ENCODE results near the gene TCL1A. TPM values are rescaled to one million over a fixed set of nuclear protein-coding genes. Genes with fewer than 3 reads are reported as not detected.

TCL1A gene
- total RNA-seq, 1 experiment from 2014 or later: not detected

DNA sequence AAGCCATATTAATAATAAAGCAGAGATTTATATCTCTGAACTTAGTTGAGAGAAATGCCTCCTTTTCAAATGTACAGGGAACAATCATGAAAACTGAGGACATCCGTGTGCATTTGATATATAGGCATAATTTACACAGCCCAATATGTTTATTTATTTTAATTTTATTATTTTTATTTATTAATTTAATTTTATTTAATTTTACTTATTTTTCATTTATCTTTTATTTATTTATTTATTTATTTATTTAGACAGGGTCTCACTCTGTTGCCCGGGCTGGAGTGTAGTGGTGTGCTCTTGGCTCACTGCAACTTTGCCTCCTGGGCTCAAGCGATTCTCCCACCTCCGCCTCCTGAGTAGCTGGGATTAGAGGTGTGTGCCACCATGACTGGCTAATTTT is 8.4 kb downstream of the TCL1A start:
- no peak for DNase-seq (ENCODE audit: low read depth)

DNA sequence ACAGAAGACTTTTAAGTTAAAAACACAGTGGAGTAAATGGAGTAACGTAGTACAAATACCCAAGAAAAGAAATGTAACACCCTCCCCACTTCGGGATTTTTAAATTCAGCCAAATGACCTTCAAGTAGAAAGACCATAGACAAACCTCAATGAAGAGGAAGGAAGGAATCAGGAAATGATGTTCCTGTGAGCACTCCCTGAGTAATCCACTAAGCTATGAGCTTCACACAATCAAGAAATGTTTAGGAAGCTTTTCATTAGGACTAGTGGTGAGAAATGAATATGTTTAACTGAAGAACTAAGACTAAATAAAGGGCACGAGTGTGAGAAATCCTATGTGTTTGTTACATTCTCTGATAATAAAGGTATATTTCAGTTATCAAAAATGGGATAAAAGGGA is 10.1 kb downstream of the TCL1A start:
- DNase-seq (ENCODE audit: low read depth): no peak

DNA sequence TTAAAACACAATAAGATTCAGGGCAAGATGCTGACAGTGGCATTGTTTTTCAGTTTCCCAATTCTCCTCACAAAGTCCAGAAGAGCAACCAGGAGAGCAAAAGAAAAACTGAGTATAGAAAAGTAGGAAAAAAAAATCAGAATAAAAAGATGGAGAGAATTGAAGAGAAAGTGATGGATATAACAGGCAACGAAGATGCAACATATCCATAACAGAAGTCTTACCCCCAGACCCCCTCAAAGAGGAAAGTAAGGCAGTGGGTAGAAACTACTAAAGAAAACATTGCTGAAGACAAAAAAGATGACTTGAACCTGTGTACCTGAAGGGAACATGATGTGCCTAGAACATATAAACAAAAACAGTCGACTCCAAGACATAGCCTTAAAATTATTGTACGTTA is 10.6 kb downstream of the TCL1A start:
- DNase-seq (ENCODE audit: low read depth): no peak

DNA sequence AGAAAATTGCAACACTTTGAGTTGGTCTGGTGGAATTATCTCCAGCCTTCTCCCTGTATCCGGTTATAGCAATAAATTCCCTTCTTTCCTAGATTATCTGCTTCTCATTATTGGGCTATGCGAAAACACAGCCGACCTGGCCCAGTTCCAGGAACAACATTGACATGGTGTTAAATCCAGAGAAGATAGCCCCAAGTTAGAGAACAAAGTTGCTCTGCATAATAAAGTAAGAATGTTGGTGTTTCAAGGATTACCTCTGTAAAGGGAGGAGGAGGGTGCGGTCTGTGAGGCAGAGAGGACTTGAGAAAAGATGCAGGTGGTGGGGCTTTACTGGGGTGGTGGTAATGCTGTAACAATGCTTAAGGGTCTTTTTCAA is 12.1 kb downstream of the TCL1A start:
- DNase-seq (ENCODE audit: low read depth): no peak

DNA sequence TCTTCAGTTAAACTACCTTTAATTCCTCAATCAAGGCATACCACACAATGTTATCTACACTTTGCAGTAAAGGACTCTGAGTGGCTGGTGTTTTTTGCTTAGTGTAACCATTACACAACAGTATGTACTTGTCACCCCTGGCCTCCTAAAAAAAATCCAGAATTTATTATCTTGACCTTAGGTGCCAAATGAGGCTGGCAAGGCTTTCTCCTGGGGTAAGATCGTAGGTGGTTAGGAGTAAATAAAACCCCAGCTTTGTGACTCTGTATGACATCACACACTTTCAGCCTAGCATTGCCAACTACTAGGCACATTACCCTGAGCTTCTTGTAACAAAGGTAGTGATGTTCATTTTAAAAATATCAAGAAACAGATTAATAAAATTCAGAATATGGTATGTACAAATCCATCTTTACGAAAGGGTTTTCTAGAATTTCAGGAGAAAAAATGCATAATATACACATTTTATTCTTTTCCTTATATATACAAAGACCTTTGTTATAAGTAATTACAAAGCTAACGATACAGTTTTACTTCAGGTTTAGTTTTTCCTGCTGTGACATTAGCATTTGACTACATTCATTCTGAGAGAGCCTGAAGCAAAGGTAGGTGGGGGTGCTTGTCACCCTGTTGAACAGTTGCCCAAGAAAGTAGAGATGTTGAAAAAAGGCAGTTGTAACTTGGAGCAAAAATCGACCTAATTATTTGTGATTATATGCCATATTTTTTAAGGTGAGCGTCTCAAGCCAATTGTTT is 13.5 kb downstream of the TCL1A start:
- no peak for DNase-seq (ENCODE audit: low read depth)

DNA sequence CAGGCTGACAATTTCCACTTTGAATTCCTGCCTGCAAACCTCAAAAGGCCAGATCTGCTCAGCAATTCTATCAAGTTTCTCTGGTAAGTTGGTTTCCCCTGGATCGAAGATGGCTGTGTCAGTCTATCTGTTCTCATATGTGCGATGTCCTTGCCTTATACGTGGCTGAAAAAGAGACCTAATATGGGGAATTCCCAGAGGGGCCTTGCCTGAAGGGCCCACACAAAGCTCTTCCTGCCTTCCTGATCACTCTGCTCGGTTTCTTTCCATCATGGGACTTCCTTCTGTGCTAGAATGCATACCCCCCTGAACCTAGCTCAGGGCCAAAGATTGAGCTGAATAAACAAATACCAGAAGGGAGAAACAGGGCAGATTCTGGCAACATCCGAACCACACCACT is 14.5 kb downstream of the TCL1A start:
- DNase-seq (ENCODE audit: low read depth): no peak

DNA sequence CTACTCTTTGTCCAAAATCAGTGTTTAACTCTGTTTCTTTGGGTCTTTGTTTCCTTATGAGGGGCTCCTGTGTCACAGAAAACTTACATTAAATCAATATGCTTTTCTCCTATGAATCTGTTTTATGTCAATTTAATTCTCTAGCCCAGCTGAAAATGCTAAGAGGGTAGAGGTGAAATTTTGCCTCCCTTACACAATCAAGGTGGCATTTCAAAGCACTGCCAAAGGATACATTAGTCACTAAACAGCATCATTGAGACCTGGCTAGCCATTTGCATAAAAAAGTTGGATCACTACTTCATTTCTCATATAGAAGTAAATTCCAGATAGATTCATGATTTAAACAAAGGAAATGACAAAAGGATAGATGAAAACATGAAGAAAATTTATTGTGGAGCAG is 15.6 kb downstream of the TCL1A start:
- DNase-seq (ENCODE audit: low read depth): no peak

DNA sequence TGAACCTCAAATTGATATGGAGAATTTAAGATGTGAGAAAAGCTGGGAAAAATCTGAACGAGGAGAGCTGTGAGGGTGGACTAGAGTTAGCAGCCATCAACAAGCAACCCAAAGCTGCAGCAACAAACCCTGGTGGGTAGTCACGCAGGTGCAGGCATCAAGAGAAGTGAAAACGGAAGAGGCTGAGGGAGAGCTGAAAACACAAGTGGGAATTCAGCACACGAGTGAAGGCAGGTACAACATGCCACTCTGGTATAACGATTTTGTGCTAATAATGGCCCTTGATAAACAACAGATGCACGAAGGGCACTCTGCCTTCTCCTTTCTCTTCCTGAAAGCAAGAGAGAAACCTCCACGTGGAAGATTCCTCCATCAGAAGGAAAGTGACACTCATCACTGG is 16.2 kb downstream of the TCL1A start:
- DNase-seq (ENCODE audit: low read depth): no peak

DNA sequence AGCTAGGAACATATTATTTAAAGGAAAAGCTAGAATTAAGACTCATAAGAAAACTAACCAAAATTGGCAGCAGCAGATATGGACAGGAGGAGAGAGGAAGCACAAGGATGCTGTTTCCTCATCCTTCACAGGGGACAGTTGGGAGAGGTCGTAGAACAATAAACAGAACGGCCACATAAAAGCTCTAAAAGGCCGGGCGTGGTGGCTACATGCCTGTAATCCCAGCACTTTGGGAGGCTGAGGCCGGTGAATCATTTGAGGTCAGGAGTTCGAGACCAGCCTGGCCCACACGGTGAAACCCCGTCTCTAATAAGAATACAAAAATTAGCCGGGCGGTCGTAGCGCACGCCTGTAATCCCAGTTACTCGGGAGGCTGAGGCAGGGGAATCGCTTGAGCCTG is 17.2 kb downstream of the TCL1A start:
- no peak for DNase-seq (ENCODE audit: low read depth)

DNA sequence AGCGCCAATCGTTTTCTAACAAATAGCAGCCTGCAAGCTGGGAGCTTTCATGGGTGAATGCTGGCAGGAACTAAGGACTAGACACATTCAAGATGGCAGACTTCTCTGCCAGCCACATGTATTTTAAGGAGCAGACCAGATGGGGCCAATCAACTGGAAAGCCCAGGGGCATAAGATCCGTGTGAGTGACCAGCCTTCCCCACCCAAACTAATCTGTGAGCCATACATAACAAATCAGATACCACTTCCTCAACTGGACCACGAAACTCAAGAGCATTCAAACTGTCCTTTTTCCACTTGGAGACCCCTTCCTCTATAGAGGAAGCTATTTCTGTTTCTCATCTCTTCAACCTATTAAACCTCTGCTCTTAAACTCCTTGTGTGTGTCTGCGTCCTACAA is 18.0 kb downstream of the TCL1A start:
- peak; percentile 20 for DNase-seq (ENCODE audit: low read depth)

DNA sequence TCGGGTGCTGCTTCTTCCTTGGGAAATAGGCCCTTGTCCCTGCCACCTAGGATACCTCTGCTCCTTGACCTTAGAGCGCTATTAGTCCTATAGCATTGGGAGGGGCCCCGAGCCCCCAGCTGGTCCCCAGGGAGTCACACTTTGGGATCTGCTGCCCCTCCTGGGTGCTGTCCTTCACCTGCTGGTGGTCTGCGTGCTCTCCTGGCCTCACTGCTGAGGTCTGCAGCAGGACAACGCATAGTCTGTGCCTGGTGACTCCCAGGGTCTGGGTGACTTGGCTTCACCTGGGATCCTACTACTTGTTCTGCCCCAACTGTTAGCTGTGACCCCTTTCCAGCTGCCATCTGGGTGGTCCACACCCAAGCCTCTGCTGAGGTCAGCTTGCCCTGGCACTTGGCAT is 18.9 kb downstream of the TCL1A start:
- no peak for DNase-seq (ENCODE audit: low read depth)

DNA sequence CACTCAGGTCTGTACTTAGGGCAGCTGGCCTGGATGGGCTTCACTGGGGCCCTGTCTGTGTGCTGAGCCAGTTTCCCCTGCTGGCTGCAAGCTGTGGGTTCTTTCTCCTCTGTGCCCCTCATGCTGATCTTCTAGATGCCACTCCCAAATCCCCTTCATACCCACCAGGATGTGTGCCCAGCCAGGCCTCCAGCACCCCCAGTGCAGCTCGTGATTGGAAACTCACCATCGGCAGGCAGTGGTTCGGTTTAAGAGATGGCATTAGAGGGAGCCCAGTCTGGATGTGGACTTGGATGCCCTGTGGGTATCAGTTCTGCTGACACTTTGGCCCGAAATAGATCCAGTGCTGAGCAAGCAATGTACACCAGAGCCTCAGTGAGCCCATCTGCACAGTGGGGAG is 21.8 kb downstream of the TCL1A start:
- DNase-seq (ENCODE audit: low read depth): no peak

DNA sequence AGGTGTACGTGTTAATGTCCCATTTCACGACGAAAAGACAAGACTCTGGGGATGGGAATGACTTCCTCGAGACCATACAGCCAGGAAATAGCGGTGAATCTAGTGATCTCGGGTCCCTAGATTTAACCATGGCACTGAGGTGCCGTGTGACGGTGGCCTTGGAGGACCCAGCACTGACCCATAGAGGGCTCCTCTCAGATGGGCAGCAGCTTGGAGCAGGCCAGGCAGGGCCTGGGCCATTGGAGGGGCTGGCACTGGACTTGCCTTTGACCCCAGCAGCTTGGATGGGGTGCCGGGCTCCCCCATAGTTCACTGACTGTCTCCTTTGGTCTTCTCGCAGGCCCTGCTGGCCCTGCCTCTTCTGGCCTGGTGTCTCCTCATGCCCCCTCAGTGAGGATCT is 22.3 kb downstream of the TCL1A start:
- DNase-seq (ENCODE audit: low read depth): no peak

DNA sequence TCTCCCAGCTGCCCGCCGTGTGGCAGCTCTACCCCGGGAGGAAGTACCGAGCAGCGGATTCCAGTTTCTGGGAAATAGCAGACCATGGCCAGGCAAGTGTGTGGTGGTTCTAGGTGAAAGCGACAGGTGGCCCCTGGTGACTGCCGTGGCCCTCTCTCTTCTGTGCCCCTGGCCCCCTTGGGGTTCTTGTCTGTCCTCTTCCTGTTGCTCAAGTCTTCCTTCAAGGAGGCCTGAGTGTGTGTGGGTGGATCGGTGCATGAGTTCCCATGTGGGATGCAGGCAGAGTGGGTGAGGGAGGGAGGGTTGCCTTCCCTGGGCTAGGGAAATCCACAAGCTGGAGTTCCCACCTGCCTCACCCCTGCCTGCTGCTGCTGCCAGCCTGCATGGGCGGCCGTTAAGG is 23.1 kb downstream of the TCL1A start:
- no peak for DNase-seq (ENCODE audit: low read depth)

DNA sequence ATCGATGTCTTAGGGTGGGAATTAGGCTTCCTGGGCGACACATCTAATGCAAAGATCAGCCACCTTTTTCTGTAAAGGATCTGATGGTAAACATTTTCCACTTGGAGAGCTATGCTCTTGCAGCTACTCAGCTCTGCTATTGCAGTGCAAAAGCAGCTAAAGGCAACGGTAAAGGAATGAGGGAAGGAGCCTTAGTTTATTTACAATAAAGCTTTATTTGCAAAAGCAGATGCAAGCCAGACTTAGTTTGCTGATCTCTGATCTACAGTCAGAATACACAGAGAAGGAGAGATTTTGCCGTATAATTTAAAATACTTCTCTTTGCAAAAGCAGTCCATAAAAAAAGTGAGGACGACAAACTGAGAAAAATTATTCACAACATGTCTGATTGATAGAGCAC is 24.5 kb downstream of the TCL1A start:
- DNase-seq (ENCODE audit: low read depth): no peak

DNA sequence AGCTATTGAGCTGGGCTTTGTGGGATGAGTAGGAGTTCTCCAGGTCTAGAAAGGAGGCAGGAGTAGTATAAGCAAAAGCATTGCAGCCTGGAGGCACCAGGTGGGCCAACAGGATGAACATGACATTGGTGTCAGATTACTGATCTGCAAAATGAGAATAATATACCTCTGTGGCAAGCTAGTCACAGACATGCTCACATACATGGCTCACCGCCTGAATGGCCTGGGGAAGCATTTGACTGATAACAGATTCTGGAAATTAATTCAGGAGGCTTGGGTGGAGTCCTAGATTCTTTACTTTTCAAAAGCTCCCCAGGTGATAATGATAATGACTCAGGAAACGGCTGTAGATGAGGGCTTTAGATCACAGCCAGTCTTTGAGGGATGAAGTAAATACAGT is 27.0 kb downstream of the TCL1A start:
- DNase-seq (ENCODE audit: low read depth): no peak

DNA sequence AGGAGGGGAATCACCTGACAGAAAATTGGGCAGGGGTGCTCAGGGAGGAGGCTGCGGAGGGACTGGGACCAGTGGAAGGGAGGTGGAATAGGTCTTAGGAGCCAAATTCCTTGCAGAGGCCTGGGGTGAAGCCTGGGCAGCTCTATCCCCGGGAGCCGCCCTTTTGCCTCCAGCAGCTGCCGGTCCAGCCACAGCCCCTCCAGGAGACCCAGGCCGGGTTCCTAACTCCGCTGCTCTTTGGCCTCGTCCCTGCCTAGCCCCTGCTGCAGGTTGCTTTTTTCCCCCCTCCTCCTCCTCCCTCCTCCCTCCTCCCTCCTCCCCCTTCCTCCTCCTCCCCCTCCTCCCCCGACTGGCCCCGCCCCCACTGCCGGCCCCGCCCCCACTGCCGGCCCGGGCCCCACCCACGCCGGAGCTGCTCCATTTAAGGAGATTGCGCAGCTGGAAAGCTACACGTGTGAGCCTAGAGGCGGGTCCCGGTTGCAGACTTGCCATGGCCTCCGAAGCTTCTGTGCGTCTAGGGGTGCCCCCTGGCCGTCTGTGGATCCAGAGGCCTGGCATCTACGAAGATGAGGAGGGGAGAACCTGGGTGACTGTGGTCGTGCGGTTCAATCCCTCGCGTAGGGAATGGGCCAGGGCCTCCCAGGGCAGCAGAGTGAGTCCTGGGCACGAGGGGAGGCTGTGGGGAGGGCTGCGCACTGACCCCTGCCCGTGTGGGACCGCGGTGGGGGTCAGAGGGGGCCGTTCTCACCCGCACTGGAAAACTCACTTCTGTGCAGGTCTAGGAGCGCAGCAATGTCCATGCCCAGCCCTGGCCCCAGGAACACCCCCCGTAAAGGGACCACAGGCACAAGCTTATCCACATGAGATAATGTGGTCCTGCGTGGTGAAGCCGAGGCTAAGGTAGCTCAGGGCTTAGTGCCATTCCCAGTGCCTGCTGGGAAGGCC is 27.7 kb downstream of the TCL1A start, which contains the start of gene TCL1B:
TSS of gene TCL1B (plus strand) at position 449 of the 945 bp plus-strand sequence. CDS start at position 491, 42 bp downstream.
- DNase-seq (ENCODE audit: low read depth): no peak

DNA sequence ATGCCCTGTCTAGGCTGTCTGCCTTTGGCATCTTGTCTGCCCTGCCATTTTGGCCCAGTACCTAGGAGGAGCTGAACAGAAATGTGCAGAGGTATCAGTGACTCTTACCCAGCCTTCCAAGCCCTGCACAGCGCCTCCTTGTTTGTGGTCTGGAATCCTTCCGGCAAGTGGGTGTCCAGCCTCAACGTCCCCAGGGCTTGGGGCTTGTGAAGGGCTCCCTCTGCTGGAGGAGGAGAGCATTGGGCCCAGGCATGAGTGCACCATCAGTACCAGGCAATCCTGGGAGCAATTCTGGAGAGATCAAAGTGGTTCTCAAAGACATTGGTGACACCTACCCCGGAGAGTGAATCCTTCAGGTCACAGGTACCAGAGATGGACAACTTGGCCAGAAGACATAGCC is 30.1 kb downstream of the TCL1A start:
- peak; percentile 7 for DNase-seq (ENCODE audit: low read depth)

DNA sequence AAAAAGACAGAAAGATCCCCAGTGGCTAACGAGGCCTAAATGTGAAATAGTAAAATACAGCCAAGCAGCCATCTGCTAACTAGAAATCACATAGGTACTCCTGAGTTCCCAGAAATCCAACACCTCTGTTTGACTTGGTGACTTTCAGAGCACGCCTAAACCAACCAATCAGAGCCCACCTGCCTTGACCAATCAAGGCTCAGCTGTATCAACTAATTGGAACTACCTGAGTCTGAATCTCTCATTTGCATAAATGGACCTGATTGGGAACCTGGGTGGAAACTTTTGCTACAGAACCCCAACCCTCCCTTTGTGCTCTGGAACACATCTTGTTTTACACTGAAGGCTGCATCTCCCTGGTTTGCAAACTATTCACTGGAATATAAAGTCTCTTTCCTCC is 32.8 kb downstream of the TCL1A start:
- no peak for DNase-seq (ENCODE audit: low read depth)

DNA sequence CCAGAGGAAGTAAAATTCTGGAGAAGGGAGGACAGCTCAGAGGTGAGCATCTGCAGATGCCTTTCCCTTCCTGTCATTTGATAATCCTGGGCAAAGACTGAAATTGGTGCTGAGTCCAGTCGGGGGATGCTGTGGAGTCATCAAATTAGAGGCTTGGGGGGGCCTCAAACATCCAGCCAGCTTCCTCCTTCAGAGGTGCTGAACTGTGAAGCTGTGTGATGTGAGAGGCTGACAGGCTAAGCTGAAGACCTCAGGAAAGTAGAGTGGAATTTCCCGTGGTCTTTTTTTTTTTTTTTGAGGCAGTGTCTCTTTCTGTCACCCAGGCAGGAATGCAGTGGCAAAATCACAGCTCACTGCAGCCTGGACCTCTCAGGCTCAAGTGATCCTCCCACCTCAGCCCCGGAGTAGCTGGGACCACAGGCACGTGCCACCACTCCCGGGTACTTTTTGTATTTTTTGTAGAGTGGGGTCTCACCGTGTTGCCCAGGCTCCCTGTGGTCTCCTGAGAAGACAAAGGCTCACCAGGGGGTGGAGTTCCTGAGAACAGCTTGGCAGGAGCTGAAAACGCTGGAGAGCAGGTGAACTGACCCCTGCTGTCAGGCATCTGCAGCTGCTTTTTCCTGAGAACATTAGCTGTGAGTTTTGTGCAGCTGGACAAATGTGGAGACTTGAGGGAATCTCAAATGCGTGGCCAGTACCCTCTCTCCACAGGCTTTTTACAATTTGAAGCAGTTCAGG is 33.8 kb downstream of the TCL1A start:
- DNase-seq (ENCODE audit: low read depth): no peak

DNA sequence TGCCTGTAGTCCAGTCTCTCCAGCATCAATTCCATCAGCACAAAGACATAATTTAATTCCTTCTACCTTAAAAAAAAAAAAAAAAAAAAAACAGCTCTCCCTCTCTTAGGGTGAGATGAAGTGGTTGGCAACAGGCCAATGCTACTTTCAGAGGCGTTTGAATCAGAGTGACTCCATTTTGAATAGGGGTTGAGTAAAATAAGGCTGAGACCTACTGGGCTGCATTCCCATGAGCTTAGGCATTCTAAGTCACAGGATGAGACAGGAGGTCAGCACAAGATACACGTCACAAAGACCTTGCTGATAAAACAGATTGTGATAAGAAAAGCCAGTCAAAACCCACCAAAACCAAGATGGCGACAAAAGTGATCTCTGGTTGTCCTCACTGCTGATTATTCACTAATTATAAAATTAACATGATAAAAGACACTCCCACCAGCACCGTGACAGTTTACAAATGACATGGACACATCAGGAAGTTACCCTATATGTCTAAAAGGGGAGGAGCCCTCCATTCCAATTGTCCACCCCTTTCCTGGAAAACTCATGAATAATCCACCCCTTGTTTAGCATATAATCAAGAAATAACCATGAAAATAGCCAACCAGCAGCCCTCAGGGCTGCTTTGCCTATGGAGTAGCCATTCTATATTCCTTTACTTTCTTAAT is 34.6 kb downstream of the TCL1A start:
- no peak for DNase-seq (ENCODE audit: low read depth)
